Stimulated activated CD4-positive, alpha-beta T cell treated with anti-CD3 and anti-CD28 coated beads, Interleukin-4, amount 100 ng/mL, for 48 hours (primary cell): ENCODE results near the gene SNX27.
"Not testable (repeated sequence)": the region's sequence is repeated elsewhere in the genome, so short reads cannot be mapped to it uniquely, and the experiment has no call there.

Experiments
- DNase-seq, 2 donors: peaks; one replicate each; pipeline ENCODE4 v3.0.0-alpha.2; 2020; ENCODE audit warnings: low read depth in 2 of 2

SNX27 gene

GRCh38 chr1:151602550-151602949 is 9.3 kb upstream of the SNX27 start:
- not testable (repeated sequence) for DNase-seq

GRCh38 chr1:151604291-151604690 is 7.6 kb upstream of the SNX27 start:
- no peak for DNase-seq

- DNase-seq, result no peak
Measured at GRCh38 chr1:151606384-151606783, 5.5 kb upstream of the SNX27 start.

GRCh38 chr1:151606857-151607256 is 5.0 kb upstream of the SNX27 start:
- no peak for DNase-seq

- no peak for DNase-seq
Measured at GRCh38 chr1:151610142-151610541, 1.7 kb upstream of the SNX27 start.

- no peak for DNase-seq
Measured at GRCh38 chr1:151611288-151611790, 511 bp upstream of the SNX27 start.

- DNase-seq, result peak; percentile 8 to 12
Measured at GRCh38 chr1:151612501-151613281, 841 bp downstream of the SNX27 start.

GRCh38 chr1:151613282-151613780 is 1.5 kb downstream of the SNX27 start:
- no peak for DNase-seq

- no peak for DNase-seq
Measured at GRCh38 chr1:151615711-151616504, 4.1 kb downstream of the SNX27 start.

- no peak for DNase-seq
Measured at GRCh38 chr1:151616505-151616849, 4.6 kb downstream of the SNX27 start.

GRCh38 chr1:151618003-151618402 is 6.2 kb downstream of the SNX27 start:
- DNase-seq, result no peak

- DNase-seq, result no peak
Measured at GRCh38 chr1:151618470-151618869, 6.6 kb downstream of the SNX27 start.

- DNase-seq, result not testable (repeated sequence)
Measured at GRCh38 chr1:151618996-151619395, 7.1 kb downstream of the SNX27 start.

- no peak for DNase-seq
Measured at GRCh38 chr1:151619489-151620093, 7.7 kb downstream of the SNX27 start.

GRCh38 chr1:151620286-151620685 is 8.4 kb downstream of the SNX27 start:
- no peak for DNase-seq

GRCh38 chr1:151621351-151621750 is 9.5 kb downstream of the SNX27 start:
- DNase-seq, result no peak

GRCh38 chr1:151624783-151625182 is 12.9 kb downstream of the SNX27 start:
- DNase-seq, result no peak

GRCh38 chr1:151626740-151627334 is 15.0 kb downstream of the SNX27 start:
- DNase-seq, result no peak

GRCh38 chr1:151629278-151629677 is 17.4 kb downstream of the SNX27 start:
- DNase-seq, result no peak

- no peak for DNase-seq
Measured at GRCh38 chr1:151635479-151636072, 23.7 kb downstream of the SNX27 start.

- no peak for DNase-seq
Measured at GRCh38 chr1:151638074-151638775, 26.4 kb downstream of the SNX27 start.
